ENCODE data around the gene SATB1.

GRCh38 chr3:18372786-18373405, 52.2 kb downstream of the SATB1 start:
- TF ChIP-seq CTCF (tag by site-specific recombination; IDR thresholded peaks at IDR 0.05) (no peak), ZNF600 (tag by site-specific recombination; IDR thresholded peaks at IDR 0.05) (no peak), ZNF350 (tag by site-specific recombination; IDR thresholded peaks at IDR 0.05) (no peak), PBX3 (CRISPR knock-in tag; IDR thresholded peaks at IDR 0.05) (no peak), ZNF510 (tag by site-specific recombination; IDR thresholded peaks at IDR 0.05; ENCODE audit: insufficient replicate concordance) (no peak), ZNF785 (tag by site-specific recombination; IDR thresholded peaks at IDR 0.05) (no peak), ZNF114 (tag by site-specific recombination; IDR thresholded peaks at IDR 0.05) (no peak)
